LNCAP (cell line): Measurements from ENCODE around the gene EPB41L4B.

ENCODE experiments used
- CTCF ChIP-seq: fragments of 450-650 bp; IDR thresholded peaks from 2 replicates; pipeline ENCODE4 v1.5.1; 2017; ENCODE audit warnings: mild to moderate bottlenecking

EPB41L4B gene

GRCh38 chr9:109245310-109245897, 75.5 kb downstream of the EPB41L4B start:
- TF ChIP-seq CTCF, result no peak

DNA sequence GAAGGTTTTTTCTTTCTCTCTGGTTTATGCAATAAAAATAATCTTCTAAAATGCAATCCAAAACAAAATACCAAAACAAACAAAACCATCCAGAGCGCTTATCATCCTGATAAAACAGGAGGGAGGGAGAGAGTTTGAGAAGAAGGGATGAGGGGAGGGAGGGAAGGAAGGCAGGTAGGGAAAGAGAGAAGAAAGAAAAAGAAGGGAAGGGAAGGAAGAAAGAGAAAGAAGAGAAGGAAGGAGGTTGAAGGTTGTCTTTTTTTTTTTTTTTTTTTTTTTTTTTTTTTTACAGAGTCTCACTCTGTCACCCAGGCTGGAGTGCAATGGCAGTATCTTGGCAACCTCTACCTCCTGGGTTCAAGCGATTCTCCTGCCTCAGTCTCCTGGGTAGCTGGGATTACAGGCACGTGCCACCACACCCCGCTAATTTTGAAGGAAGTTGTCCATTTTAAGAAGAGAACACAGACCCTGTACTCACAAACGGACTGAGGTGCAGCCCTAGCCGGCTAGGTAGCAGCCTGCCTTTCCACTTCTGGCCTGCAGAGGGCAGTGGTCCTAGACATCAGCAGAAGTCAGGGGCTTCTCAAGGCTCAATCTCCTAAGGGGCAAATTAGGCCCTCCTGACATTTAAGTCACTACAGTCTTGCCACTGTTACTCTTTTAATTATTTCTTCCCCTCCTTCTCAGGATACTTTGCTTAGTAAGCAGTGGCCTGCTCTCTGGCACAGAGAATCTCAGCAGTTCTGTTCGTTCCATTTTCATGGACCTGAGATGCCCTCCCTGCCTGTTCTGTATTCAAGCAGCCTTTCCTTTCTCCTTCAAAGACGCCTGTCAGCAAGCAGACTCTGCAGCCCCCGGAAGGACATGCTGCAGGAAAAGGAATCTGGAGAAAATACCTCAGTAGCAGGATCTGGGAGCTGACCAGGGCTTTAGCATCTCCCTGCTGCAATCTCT, 76.4 kb downstream of the EPB41L4B start:
- TF ChIP-seq CTCF, result peak; percentile 94

DNA sequence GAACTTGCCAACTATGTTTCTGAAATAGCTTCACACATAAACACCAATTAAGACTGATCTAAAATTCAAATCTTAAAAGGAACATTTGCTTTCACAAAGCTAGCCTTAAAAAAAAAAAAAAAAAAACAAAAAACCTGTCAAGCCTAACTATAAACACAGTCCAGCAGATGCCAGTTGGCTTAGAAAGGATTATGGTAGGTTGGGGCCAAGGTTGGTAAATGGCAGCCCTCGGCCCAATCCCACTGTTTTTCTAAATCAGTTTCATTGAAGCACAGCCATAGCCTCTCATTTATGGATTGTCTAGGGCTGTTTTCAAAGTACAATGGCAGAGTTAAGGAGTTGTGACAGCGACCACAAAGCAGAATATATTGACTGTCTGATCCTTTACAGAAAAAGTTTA, 78.1 kb downstream of the EPB41L4B start:
- TF ChIP-seq CTCF, result no peak

DNA sequence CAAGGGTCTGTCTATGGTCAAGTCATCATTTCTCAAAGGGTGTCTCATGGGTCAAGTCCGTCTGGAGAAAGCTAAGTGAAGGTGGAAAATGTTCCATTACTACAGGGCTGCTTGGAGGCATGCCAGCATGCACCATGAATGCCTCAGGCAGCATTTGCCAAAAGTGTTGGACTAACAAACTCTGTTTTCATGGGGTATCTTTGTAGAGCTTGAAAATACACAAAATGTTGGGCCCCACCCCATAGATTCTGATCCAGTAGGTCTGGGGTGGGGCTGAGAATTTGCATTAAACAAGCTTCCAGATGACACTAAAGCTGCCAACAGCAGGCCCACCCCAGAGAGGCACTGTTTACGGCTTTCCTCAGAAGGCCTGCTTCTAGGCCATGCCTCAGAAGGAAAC, 78.8 kb downstream of the EPB41L4B start:
- no peak for TF ChIP-seq CTCF

GRCh38 chr9:109241207-109241606, 79.7 kb downstream of the EPB41L4B start:
- no peak for TF ChIP-seq CTCF

GRCh38 chr9:109239240-109239639, 81.6 kb downstream of the EPB41L4B start:
- TF ChIP-seq CTCF, result no peak

- TF ChIP-seq CTCF, result no peak
These were observed 82.2 kb downstream of the EPB41L4B start for GRCh38 chr9:109238655-109239054.
